ENCODE measurements around the gene PTPRM.

GRCh38 chr18:7743256-7743655, 176.1 kb downstream of the PTPRM start:
- TF ChIP-seq CTCF (IDR thresholded peaks at IDR 0.05), result no peak
- no peak for TF ChIP-seq POLR2AphosphoS5 (IDR thresholded peaks at IDR 0.05; ENCODE audit: low read depth, low read length)

Measured in Panc1 (cell line).